Inferior parietal cortex (tissue), 1 donor: ENCODE results near the gene IL5RA.

ENCODE experiments used
- DNase-seq: peaks from one replicate; pipeline ENCODE4 v3.0.0-alpha.2; 2016; ENCODE audit errors: extremely low spot score

IL5RA gene

GRCh38 chr3:3107858-3108257, 2.3 kb downstream of the IL5RA start:
- DNase-seq: no peak

- DNase-seq: no peak
Measured at GRCh38 chr3:3107181-3107580, 3.0 kb downstream of the IL5RA start.

GRCh38 chr3:3105815-3106214, 4.4 kb downstream of the IL5RA start:
- no peak for DNase-seq

- DNase-seq: no peak
Measured at GRCh38 chr3:3105246-3105645, 4.9 kb downstream of the IL5RA start.

GRCh38 chr3:3102751-3103150, 7.4 kb downstream of the IL5RA start:
- no peak for DNase-seq

- no peak for DNase-seq
Measured at GRCh38 chr3:3101660-3102458, 8.3 kb downstream of the IL5RA start.

- DNase-seq: no peak
Measured at GRCh38 chr3:3097958-3098357, 12.2 kb downstream of the IL5RA start.

- DNase-seq: no peak
Measured at GRCh38 chr3:3089017-3089416, 21.2 kb downstream of the IL5RA start.

GRCh38 chr3:3087716-3088465, 22.3 kb downstream of the IL5RA start:
- DNase-seq: no peak

- DNase-seq: no peak
Measured at GRCh38 chr3:3087279-3087678, 22.9 kb downstream of the IL5RA start.

- DNase-seq: no peak
Measured at GRCh38 chr3:3086239-3086638, 23.9 kb downstream of the IL5RA start.

GRCh38 chr3:3085782-3086181, 24.4 kb downstream of the IL5RA start:
- no peak for DNase-seq

- no peak for DNase-seq
Measured at GRCh38 chr3:3084890-3085289, 25.3 kb downstream of the IL5RA start.

GRCh38 chr3:3082234-3082924, 27.8 kb downstream of the IL5RA start:
- DNase-seq: no peak

- no peak for DNase-seq
Measured at GRCh38 chr3:3081381-3082233, 28.6 kb downstream of the IL5RA start.

- no peak for DNase-seq
Measured at GRCh38 chr3:3080309-3080708, 29.9 kb downstream of the IL5RA start.

GRCh38 chr3:3074551-3075257, 35.5 kb downstream of the IL5RA start:
- no peak for DNase-seq

GRCh38 chr3:3071136-3071535, 39.0 kb downstream of the IL5RA start:
- DNase-seq: no peak

- no peak for DNase-seq
Measured at GRCh38 chr3:3069723-3070122, 40.5 kb downstream of the IL5RA start.

GRCh38 chr3:3068358-3068881, 41.8 kb downstream of the IL5RA start:
- no peak for DNase-seq

GRCh38 chr3:3066910-3067309, 43.3 kb downstream of the IL5RA start:
- DNase-seq: no peak
